Endothelial cell of umbilical vein (primary cell): ENCODE results near the gene GTPBP4.

Experiments used
- EZH2 ChIP-seq: IDR thresholded peaks from 2 replicates; pipeline ENCODE4 v1.6.1; 2012; ENCODE audit warnings: borderline replicate concordance, low read depth, mild to moderate bottlenecking, moderate library complexity, low read length, inconsistent platforms; ENCODE audit not compliant: severe bottlenecking
- FOS ChIP-seq: IDR thresholded peaks from 2 replicates; pipeline ENCODE4 v1.6.1; 2011; ENCODE audit warnings: mild to moderate bottlenecking, low read length, moderate library complexity, borderline replicate concordance; ENCODE audit not compliant: insufficient read depth
- JUN ChIP-seq: IDR thresholded peaks from 2 replicates; pipeline ENCODE4 v1.6.1; 2011; ENCODE audit warnings: borderline replicate concordance, low read depth; ENCODE audit not compliant: insufficient read length, insufficient read depth
- POLR2A ChIP-seq: IDR thresholded peaks from 2 replicates; pipeline ENCODE4 v1.6.1; 2012; ENCODE audit warnings: low read depth, mild to moderate bottlenecking, control low read depth, low read length
- POLR2AphosphoS5 ChIP-seq: IDR thresholded peaks from 2 replicates; pipeline ENCODE4 v1.6.1; 2012; ENCODE audit warnings: low read depth, mild to moderate bottlenecking, control low read depth, low read length, moderate library complexity; ENCODE audit not compliant: insufficient read depth
- TF ChIP-seq, protein P1 (sequence below), 2 donors: IDR thresholded peaks; 1 replicate in 1 of 2; 2 replicates in 1 of 2; pipeline ENCODE4 v1.5.1; 2011; ENCODE audit warnings: low read length in 2 of 2, mild to moderate bottlenecking in 2 of 2, moderate library complexity in 2 of 2, control low read depth in 1 of 2, inconsistent platforms in 1 of 2, low read depth in 1 of 2; ENCODE audit not compliant: insufficient read depth in 1 of 2; ENCODE audit errors: extremely low read depth in 1 of 2
- TF ChIP-seq, protein P2 (sequence below): IDR thresholded peaks from 2 replicates; pipeline ENCODE4 v1.6.1; 2011; ENCODE audit not compliant: insufficient read depth, insufficient read length

- TF ChIP-seq, protein P1, sequence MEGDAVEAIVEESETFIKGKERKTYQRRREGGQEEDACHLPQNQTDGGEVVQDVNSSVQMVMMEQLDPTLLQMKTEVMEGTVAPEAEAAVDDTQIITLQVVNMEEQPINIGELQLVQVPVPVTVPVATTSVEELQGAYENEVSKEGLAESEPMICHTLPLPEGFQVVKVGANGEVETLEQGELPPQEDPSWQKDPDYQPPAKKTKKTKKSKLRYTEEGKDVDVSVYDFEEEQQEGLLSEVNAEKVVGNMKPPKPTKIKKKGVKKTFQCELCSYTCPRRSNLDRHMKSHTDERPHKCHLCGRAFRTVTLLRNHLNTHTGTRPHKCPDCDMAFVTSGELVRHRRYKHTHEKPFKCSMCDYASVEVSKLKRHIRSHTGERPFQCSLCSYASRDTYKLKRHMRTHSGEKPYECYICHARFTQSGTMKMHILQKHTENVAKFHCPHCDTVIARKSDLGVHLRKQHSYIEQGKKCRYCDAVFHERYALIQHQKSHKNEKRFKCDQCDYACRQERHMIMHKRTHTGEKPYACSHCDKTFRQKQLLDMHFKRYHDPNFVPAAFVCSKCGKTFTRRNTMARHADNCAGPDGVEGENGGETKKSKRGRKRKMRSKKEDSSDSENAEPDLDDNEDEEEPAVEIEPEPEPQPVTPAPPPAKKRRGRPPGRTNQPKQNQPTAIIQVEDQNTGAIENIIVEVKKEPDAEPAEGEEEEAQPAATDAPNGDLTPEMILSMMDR (IDR thresholded peaks at IDR 0.05; ENCODE audit: extremely low read depth in 1 of 2, insufficient read depth in 1 of 2, low read depth in 1 of 2, low read length in 2 of 2), result no peak
- TF ChIP-seq POLR2AphosphoS5 (no peak), EZH2 (no peak), POLR2A (no peak), JUN (no peak), FOS (no peak)
- TF ChIP-seq, protein P2, sequence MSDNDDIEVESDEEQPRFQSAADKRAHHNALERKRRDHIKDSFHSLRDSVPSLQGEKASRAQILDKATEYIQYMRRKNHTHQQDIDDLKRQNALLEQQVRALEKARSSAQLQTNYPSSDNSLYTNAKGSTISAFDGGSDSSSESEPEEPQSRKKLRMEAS, result no peak
Measured at GRCh38 chr10:947051-947450, 41.2 kb upstream of the GTPBP4 start.
